GM12873 (cell line): Measurements from ENCODE around the gene WDR49.

Source experiments
- TF ChIP-seq, protein P1 (sequence below): IDR thresholded peaks from 2 replicates; pipeline ENCODE4 v1.5.1; 2012; ENCODE audit warnings: low read depth, mild to moderate bottlenecking, moderate library complexity, low read length, control low read depth; ENCODE audit not compliant: insufficient read depth; ENCODE audit errors: missing control alignments

The WDR49 gene

DNA sequence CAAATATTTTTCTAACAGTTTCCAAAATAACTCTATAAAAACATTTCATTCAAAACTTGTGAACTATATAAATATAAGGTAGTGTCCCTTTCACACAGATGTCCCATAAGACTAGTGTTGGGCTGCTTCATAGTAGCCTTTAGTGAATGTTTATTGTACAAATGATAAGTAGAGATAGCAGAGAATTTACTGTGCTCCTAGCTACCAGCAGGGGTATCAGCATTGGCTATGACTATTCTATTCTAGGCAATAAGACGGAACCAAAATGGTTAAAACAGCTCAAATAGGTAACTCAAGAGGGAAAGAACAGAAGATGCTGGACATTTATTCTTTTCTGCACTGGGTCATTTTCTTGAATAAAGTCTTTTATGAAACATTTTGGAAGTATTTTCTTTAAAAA lies 202.5 kb downstream of the WDR49 start:
- TF ChIP-seq, protein P1, sequence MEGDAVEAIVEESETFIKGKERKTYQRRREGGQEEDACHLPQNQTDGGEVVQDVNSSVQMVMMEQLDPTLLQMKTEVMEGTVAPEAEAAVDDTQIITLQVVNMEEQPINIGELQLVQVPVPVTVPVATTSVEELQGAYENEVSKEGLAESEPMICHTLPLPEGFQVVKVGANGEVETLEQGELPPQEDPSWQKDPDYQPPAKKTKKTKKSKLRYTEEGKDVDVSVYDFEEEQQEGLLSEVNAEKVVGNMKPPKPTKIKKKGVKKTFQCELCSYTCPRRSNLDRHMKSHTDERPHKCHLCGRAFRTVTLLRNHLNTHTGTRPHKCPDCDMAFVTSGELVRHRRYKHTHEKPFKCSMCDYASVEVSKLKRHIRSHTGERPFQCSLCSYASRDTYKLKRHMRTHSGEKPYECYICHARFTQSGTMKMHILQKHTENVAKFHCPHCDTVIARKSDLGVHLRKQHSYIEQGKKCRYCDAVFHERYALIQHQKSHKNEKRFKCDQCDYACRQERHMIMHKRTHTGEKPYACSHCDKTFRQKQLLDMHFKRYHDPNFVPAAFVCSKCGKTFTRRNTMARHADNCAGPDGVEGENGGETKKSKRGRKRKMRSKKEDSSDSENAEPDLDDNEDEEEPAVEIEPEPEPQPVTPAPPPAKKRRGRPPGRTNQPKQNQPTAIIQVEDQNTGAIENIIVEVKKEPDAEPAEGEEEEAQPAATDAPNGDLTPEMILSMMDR, result no peak

DNA sequence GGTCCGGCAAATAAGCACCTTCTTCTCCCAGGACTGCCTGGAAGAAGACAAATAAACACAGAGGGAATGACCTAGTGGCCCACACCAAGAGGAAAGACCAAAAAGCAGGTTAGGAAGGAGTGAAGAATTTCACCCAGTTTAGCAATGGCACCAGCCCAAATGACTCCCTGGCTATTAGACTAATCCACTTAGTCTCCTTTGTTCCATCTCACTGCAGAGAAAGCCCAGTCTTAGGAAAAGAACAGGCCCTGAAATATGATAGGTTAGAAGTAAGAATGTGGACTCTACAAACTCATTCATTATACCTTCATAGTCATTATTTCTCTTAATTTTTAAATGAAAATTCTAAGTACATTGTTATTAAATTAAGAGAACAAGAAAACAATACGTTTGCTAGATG lies 203.1 kb downstream of the WDR49 start:
- TF ChIP-seq, protein P1, result no peak

DNA sequence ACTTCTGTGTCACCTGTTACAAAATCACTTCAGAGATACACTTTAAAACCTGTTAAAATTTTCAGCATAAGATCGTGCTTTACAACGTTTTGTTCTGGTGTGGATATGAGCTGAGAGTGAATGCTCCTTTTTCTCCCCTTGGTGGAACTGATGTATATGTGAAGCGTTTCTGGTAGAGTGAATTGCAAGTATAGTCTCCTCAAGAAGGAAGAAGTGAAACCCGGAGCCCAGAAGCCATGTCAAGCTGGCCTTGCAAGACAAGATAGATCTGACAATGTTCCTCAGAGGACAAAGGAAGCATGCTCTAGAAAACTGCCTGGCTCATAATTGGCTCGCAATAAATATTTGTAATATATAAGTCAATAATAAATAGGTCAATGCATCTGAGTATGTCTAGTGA lies 203.5 kb downstream of the WDR49 start:
- TF ChIP-seq, protein P1, result no peak

DNA sequence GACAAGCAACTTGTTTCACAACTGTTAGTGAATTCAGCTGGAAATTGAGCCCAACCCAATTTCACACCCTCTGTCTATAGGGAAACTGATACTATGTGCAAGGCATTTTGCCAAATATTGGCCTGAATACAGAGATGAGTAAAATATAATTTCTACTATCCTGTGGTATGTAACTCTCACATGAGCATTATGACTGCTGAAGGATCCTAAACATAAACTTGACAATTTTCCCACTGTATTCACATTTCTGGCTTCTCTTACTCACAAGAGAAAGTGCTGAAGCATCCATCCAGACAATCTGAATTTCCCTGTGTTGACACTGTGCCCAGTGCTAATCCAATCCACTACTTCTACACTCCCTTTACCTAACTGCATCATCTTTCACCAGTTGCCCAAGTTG lies 208.3 kb downstream of the WDR49 start:
- TF ChIP-seq, protein P1, result no peak

DNA sequence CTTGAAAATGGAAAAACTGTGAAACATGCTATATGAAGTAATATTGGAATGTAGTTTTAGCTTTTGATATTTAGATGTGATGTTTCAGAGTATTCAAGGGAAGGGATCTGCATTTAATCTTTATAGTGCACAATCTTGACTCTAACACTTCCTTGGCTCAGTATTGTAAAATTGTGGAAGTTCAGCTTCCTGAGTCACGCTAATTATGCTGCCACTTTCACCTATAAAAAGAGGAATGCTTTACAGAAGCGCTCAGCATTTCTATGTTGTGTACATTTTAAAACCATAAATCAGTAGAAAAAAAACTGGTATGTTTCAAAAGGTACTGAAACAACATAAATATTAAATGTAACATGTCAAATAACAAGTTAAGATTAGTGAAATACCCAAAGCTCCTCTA lies 212.5 kb downstream of the WDR49 start:
- TF ChIP-seq, protein P1, result no peak

DNA sequence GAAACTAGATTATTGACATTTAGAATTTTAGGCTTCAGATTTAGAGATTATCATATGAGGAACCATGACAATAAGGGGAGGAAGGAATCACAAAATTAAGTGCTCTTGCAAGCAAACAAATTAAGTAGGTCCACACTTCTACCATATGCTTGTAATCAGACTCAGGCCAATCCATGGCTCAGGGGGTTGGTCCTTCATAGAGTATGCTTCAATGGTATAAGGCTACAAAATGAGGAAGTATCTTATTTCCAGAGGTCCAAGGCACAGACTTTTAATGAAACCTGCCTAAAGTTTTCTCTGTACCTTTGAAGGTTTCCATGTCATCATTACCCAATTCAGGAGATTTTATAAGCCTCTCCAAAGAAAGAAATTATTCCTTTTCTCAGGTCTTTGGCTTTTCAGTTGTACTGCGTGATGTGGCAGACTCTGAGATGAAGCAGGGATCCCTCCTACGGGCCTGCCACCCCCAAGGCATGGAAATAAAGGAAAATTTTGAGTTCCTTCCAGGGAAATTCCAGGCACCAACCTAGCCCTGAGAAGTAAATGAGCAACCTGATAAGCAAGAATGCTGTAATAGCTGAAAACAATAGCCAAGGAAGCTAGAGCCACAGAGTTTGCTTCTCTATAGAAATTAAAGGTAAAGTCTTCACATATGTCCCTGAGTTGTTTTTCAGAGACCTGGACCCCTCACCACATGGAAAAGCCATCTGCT lies 216.2 kb downstream of the WDR49 start:
- TF ChIP-seq, protein P1, result no peak
